Activated naive CD4-positive, alpha-beta T cell treated with anti-CD3 and anti-CD28 coated beads, Interleukin-2, amount 50 U/mL, for 24 hours (primary cell): Measurements from ENCODE around the gene PDE7B.

Experiments used
- H3K27ac Mint-ChIP-seq: one replicate; pipeline ENCODE4 v1.8.0; 2021; ENCODE audit warnings: mild to moderate bottlenecking, mixed read lengths
- H3K27me3 Mint-ChIP-seq: one replicate; pipeline ENCODE4 v1.8.0; 2021; ENCODE audit warnings: mixed read lengths
- H3K36me3 Mint-ChIP-seq: one replicate; pipeline ENCODE4 v1.8.0; 2021; ENCODE audit warnings: mixed read lengths
- H3K4me1 Mint-ChIP-seq: one replicate; pipeline ENCODE4 v1.8.0; 2021; ENCODE audit warnings: mixed read lengths
- H3K4me3 Mint-ChIP-seq: one replicate; pipeline ENCODE4 v1.8.0; 2021; ENCODE audit warnings: mild to moderate bottlenecking, mixed read lengths
- H3K9me3 Mint-ChIP-seq: one replicate; pipeline ENCODE4 v1.8.0; 2021; ENCODE audit warnings: mixed read lengths

The PDE7B gene

DNA sequence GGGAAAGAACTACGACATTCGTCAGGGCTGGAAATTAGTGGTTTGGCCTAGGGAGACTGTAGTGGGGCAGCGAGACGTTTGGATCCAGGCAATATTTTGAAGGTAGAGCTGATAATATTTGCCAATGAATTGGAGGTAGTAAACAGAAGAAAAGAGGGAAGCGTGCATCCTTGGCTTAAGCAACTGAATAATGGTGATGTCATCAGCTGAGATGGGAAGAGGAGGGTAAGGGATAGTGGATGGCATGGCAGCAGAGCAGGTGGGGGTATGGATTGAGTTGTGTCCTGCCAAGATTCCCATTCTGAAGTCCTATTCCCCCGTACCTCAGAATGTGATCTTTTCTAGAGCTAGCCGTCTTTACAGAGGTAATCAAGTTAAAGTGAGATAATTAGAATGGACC is 119.2 kb downstream of the PDE7B start:
- Mint-ChIP-seq H3K36me3 (no peaks in the 10 kb centered on the region), H3K27ac (no peak overlapping the region), H3K4me1 (no peaks in the 10 kb centered on the region), H3K4me3 (no peak overlapping the region), H3K27me3 (no peaks in the 10 kb centered on the region), H3K9me3 (peaks cover 6% of the 10 kb centered on the region)

DNA sequence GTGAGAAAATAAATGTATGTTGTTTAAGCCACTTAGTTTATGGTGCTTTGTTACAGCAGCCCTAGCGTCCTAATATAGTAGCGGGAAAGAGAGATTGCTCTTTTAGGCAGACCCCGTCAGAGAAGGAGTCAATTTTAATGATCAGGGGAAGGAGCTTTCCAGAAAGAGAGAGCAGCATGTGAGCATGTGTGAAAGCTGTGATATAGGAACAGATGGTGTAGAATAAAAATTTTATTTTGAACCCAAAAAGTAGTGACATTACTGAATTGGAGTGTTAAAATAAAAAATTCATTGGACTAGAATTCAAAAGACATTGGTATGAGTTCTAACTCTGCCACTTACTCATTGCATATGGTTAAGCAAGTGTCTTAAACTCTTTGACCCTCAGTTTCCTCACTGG is 119.8 kb downstream of the PDE7B start:
- no peak overlapping the region for H3K4me3 Mint-ChIP-seq
- H3K9me3 Mint-ChIP-seq = peaks cover 6% of the 10 kb centered on the region
- H3K27me3 Mint-ChIP-seq = no peaks in the 10 kb centered on the region
- no peak overlapping the region for H3K27ac Mint-ChIP-seq
- no peaks in the 10 kb centered on the region for H3K4me1 Mint-ChIP-seq
- H3K36me3 Mint-ChIP-seq = no peaks in the 10 kb centered on the region

DNA sequence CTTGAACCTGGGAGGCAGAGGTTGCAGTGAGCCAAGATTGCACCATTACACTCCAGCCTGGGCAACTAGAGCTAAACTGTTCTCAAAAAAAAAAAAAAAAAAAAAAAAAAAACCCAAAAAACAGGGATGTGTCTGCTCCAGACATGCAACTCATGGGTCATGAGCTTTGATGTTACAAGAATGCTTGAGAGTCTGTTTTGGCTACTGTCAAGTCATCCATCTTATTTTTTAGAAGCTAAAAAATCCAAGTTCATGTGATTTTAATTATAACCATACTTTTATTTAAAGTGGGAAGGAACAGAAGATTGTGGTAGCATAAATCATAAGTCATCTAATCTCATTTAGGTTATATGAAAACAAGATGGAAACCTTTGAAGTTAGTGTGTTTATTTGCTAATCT is 120.6 kb downstream of the PDE7B start:
- no peak overlapping the region for H3K27ac Mint-ChIP-seq
- no peaks in the 10 kb centered on the region for H3K36me3 Mint-ChIP-seq
- no peaks in the 10 kb centered on the region for H3K4me1 Mint-ChIP-seq
- no peak overlapping the region for H3K4me3 Mint-ChIP-seq
- H3K9me3 Mint-ChIP-seq = peaks cover 6% of the 10 kb centered on the region
- no peaks in the 10 kb centered on the region for H3K27me3 Mint-ChIP-seq

DNA sequence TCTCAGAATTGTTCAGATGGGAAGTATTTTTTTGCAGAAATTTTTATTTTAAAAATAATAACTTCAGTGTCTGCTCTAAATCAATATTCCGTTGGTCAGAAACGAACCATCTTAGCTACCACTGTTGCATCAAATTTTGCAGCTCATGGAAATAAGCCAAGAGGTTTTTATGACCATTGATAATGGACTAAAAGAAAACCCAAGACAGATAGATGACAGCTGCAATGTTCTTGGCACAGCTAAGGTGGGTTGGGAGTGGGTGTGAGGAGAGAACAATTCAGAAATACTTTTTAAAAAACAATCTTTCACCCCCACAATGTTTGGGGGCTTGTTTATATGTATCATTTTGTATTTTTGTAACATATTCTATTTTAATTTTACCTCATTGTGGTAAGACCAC is 121.1 kb downstream of the PDE7B start:
- no peaks in the 10 kb centered on the region for H3K4me1 Mint-ChIP-seq
- no peaks in the 10 kb centered on the region for H3K36me3 Mint-ChIP-seq
- H3K9me3 Mint-ChIP-seq = peaks cover 6% of the 10 kb centered on the region
- H3K27me3 Mint-ChIP-seq = no peaks in the 10 kb centered on the region
- H3K27ac Mint-ChIP-seq = no peak overlapping the region
- H3K4me3 Mint-ChIP-seq = no peak overlapping the region

DNA sequence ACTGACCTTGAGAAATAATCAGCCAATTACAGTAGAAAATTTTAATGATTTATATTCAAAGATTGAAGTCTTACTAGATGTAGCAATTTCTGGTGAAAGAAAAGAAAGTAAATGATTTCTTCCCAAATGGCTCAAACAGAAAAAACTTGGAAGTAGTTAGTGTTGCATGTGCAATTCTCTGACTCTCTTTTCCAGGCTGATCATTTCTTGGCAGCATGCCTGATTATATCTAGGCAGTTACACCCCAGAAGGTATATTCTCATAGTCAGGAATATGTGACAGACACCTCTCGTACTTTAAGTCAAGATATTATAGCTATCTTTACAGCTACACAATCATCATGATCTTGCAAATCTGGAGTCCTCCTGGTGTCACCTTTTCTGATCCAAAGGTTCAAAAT is 122.9 kb downstream of the PDE7B start:
- Mint-ChIP-seq H3K36me3 (no peaks in the 10 kb centered on the region), H3K4me3 (no peak overlapping the region), H3K27me3 (no peaks in the 10 kb centered on the region), H3K4me1 (no peaks in the 10 kb centered on the region), H3K27ac (no peak overlapping the region), H3K9me3 (peaks cover 6% of the 10 kb centered on the region)

DNA sequence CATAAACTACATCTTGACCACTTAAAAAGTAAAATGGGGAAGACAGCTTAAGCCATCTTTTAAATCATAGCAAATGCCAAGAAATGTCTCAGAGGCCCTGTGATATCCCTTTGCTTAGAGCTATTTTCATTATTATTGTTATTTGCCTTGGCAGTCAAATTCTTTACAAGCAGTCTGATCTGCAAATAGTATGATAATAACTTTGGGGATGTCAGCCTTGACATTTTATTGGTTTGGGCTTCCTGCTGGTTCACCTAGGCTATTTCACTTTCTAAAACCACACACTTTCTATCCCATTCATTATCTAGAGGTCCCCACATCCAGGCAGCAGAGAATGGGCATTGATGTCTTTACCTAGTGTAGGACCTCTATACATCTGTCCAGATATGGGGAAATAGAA is 125.1 kb downstream of the PDE7B start:
- Mint-ChIP-seq H3K4me1 (no peaks in the 10 kb centered on the region), H3K27me3 (no peaks in the 10 kb centered on the region), H3K27ac (no peak overlapping the region), H3K36me3 (no peaks in the 10 kb centered on the region), H3K4me3 (no peak overlapping the region), H3K9me3 (peaks cover 6% of the 10 kb centered on the region)

DNA sequence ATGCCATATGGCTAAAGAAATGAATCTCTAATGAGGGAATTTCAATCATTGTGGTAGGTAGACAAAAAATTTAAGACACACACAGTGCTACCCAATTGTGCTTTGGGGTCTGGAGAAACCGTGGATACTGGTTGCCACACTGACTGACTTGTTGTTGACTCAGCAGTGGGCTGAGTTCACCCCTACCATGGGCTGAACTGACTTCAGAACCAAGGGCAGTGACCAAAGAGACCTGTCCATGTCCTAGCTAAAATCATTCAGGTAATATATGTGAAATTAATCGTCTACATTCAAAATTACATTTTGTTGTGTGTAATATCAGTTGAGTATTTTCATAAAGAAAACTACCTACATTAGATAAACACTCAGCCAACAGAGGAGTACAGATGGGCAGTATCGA is 131.6 kb downstream of the PDE7B start:
- no peaks in the 10 kb centered on the region for H3K9me3 Mint-ChIP-seq
- H3K36me3 Mint-ChIP-seq = no peaks in the 10 kb centered on the region
- no peaks in the 10 kb centered on the region for H3K4me1 Mint-ChIP-seq
- H3K27me3 Mint-ChIP-seq = no peaks in the 10 kb centered on the region
- no peak overlapping the region for H3K27ac Mint-ChIP-seq
- H3K4me3 Mint-ChIP-seq = no peak overlapping the region

DNA sequence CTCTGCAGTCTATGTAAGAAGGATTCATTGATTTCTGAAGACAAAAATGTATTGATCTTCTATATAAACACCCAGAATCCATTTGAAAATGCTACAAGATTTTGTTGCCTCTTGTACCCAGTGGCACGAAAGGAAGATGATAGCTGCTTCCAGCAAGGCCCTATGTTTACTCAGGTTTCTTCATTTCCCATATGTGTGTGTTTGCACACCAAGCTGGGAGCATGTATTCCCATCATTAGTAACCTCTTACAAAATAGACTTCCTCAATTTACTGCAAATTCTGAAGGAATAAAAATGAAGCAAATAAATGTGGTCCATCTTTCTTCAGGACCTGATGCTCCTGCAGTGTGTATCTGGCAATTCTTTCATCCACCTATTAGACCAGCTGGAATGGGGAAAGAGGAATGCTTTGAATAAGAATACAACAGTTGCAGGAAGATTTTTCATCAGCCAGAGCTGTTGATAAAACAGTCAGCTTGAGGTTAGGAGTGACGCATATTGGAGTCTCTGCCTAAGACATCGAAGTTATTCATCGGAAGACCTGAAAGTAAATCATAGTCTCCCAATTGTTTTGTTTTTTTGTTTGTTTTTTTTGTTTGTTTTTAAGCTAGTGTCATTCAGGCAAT is 132.3 kb downstream of the PDE7B start:
- H3K9me3 Mint-ChIP-seq = no peaks in the 10 kb centered on the region
- H3K4me3 Mint-ChIP-seq = no peak overlapping the region
- H3K36me3 Mint-ChIP-seq = no peaks in the 10 kb centered on the region
- H3K27ac Mint-ChIP-seq = no peak overlapping the region
- no peaks in the 10 kb centered on the region for H3K4me1 Mint-ChIP-seq
- no peaks in the 10 kb centered on the region for H3K27me3 Mint-ChIP-seq

DNA sequence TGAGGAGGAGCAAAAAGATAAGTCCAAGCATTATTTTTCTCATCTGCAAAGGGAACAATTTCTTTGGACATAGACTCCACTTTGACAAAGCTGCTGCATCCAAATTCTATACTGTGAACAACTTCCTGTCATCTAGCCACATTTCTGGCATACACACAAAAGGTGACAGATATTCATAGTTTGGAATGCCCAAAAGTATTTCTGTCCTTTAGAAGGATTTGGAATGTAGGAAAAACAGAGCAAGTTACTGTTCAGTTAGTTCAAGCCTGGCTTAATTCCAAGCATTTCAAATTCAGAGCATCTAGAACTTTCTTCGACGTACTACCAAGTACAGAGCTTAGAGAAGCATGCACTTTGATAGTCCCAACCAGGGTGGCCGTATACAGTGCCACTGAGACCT is 134.0 kb downstream of the PDE7B start:
- no peaks in the 10 kb centered on the region for H3K4me1 Mint-ChIP-seq
- H3K9me3 Mint-ChIP-seq = no peaks in the 10 kb centered on the region
- H3K36me3 Mint-ChIP-seq = no peaks in the 10 kb centered on the region
- H3K27ac Mint-ChIP-seq = no peak overlapping the region
- no peak overlapping the region for H3K4me3 Mint-ChIP-seq
- no peaks in the 10 kb centered on the region for H3K27me3 Mint-ChIP-seq

DNA sequence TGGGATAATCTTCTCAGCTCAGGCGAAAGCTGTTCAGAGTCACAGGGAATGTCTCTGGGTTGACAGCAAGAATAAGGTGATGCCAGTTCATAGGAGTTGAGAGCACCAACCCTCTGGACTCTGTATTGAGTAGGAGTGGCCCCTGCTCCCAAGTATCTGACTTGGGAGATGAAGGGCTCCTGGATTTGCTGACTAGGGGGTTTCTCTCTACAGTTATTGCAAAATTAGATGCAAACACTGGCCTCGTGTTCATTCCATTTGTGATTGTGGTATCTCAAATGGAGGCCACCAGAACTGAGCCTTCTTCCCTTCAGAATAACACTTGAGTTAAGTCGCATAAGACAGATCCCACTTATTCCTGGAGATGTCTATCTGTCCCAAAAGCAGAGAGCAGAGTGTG is 135.7 kb downstream of the PDE7B start:
- Mint-ChIP-seq H3K9me3 (no peaks in the 10 kb centered on the region), H3K27me3 (no peaks in the 10 kb centered on the region), H3K4me1 (no peaks in the 10 kb centered on the region), H3K36me3 (no peaks in the 10 kb centered on the region), H3K27ac (peak overlapping the region; percentile 8), H3K4me3 (no peak overlapping the region)

DNA sequence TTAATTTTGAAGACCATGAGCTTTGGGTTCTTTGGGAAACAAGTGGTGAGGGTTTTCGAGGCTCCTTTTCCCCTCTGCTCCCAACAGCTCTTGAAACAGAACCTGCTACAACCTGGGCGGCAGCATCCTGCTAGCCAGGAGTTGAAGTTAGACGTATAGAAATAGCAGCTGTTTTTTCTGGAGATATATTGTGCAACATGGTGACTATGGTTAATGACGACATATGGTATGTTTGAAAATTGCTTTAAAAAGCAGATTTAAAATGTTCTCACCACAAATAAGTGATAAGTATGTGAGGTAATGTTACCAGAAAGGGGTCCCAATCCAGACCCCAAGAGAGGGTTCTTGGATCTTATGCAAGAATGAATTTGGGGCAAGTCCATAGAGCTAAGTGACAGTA is 138.9 kb downstream of the PDE7B start:
- no peak overlapping the region for H3K4me3 Mint-ChIP-seq
- H3K4me1 Mint-ChIP-seq = no peaks in the 10 kb centered on the region
- H3K27ac Mint-ChIP-seq = no peak overlapping the region
- no peaks in the 10 kb centered on the region for H3K27me3 Mint-ChIP-seq
- H3K9me3 Mint-ChIP-seq = no peaks in the 10 kb centered on the region
- H3K36me3 Mint-ChIP-seq = no peaks in the 10 kb centered on the region

DNA sequence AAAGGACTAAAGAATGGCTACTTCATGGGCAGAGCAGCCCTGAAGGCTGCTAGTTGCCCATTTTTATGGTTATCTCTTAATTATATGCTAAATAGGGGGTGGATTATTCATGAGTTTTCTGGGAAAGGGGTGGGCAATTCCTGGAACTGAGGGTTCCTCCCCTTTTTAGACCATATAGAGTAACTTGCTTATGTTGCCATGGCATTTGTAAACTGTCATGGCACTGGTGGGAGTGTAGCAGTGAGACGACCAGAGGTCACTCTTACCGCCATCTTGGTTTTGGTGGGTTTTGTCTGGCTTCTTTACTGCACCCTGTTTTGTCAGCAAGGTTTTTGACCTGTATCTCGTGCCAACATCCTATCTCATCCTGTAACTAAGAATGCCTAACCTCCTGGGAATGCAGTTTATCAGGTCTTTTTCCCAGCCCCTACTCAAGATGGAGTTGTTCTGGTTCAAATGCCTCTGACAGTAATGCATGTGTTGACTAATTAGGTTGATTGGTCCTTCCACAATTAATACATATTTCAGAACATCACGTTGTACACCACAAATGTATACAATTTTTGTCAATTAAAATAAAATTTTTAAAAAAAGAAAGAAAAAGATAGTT is 139.5 kb downstream of the PDE7B start:
- no peak overlapping the region for H3K27ac Mint-ChIP-seq
- no peaks in the 10 kb centered on the region for H3K36me3 Mint-ChIP-seq
- no peaks in the 10 kb centered on the region for H3K9me3 Mint-ChIP-seq
- no peaks in the 10 kb centered on the region for H3K27me3 Mint-ChIP-seq
- H3K4me3 Mint-ChIP-seq = no peak overlapping the region
- no peaks in the 10 kb centered on the region for H3K4me1 Mint-ChIP-seq

DNA sequence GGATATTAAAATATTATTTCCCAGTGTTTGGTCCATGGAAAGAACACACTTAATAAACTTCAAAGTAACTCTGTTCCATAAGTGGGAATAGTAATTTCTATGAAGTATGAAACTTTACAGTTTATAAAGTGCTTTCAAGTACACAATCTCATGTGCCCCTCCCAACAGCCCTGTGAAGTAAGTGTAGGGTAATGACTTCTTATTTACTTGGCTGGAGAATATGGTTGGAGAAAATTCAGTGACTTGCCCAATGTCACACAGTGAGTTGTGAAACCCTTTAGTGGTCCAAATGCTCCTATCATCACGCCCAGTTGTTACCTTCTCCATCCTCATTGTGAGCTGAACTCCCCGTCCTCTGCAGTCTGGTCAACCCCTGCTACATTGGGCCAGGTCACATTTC is 141.2 kb downstream of the PDE7B start:
- Mint-ChIP-seq H3K27ac (no peak overlapping the region), H3K4me3 (no peak overlapping the region), H3K9me3 (no peaks in the 10 kb centered on the region), H3K36me3 (no peaks in the 10 kb centered on the region), H3K4me1 (no peaks in the 10 kb centered on the region), H3K27me3 (peaks cover 1% of the 10 kb centered on the region)

DNA sequence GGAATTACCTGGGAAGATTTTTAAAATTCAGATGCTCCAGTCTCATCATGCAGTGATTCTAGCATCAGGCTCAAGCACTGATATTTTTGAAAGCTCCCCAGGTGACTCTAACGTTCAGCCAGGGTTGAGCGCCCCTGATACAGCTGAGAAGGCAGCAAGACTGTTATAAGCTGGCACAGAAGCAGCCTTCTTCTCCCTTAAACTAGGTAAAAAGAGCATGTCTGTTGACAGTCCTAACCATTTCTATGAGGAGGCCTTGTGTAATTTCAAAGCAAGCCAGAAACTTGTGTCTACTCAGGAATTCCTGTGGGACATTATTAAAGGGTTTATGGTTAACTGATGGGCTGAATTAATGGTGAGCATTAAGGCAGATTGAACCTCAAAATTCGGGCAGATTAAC is 141.9 kb downstream of the PDE7B start:
- Mint-ChIP-seq H3K4me3 (no peak overlapping the region), H3K36me3 (no peaks in the 10 kb centered on the region), H3K27me3 (peaks cover 1% of the 10 kb centered on the region), H3K27ac (no peak overlapping the region), H3K4me1 (no peaks in the 10 kb centered on the region), H3K9me3 (no peaks in the 10 kb centered on the region)

DNA sequence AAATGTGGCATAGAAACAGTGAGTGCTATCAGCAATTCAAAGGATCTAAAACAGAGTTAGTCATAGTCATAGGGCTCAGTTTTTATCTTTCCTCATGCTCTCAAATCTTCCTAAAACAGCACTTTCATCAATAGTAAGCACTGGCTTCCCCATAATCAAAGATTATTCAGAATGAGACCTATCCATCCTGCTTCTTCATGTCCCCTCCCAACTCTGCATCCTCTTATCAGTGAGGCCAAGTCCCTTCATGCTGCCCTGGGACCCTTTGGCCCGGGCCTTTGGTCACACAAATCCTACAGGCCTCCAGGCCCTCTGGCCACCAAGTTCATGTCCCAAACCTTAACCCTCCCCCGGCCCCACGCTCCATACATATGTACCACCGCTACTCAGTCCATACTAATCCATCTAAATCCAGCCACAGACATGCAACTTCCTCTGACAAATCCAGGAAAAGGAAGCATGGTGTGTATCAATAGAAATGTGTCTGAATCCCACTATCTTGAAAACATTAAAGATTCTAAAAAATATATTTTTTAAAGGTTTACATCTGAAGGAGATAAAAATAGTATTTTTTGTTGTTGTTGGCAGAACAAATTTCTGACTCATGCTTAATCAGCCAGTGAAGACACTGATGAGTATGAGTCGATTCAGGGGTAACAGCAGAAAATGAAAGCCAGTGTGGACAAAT is 143.5 kb downstream of the PDE7B start:
- Mint-ChIP-seq H3K36me3 (peaks cover 3% of the 10 kb centered on the region), H3K9me3 (no peaks in the 10 kb centered on the region), H3K27ac (no peak overlapping the region), H3K4me1 (no peaks in the 10 kb centered on the region), H3K4me3 (no peak overlapping the region), H3K27me3 (peaks cover 4% of the 10 kb centered on the region)

DNA sequence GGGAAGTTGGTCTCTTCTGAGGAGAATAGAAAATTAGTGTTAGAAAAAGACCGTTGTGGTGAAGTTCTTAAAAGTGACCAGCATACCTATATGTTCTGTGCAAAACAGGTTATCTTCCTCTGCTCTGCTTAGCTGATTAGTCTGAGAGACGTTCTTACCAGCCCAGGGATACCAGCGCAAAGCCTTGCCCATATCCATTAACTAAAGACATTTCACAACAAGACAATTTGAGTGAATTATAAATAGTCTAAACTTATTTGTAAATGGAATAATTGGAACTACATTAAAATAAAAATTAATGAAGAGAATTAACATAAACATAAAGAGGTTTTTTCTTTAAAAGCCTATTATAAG is 144.0 kb downstream of the PDE7B start:
- Mint-ChIP-seq H3K4me1 (no peaks in the 10 kb centered on the region), H3K4me3 (no peak overlapping the region), H3K27me3 (peaks cover 4% of the 10 kb centered on the region), H3K9me3 (no peaks in the 10 kb centered on the region), H3K36me3 (peaks cover 5% of the 10 kb centered on the region), H3K27ac (no peak overlapping the region)

DNA sequence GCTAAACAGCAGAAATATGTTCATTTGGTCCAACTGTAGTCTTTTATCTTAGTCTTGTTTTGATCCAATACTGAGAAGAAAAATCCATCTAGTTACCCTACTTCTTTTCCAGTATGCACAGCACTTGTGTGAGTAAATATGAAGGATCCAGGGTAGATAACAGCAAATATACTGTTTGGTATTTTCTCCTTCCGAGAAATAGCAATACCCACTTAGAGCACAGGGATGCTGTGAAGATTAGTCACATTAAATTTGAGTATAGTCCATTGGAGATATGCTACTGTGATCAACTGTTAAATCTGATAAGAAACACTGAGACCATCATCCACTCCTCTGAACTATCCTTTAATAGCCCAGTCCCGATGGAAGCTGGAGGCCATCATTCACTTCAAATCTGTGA is 145.2 kb downstream of the PDE7B start:
- Mint-ChIP-seq H3K27me3 (peaks cover 4% of the 10 kb centered on the region), H3K9me3 (no peaks in the 10 kb centered on the region), H3K4me1 (no peaks in the 10 kb centered on the region), H3K36me3 (peaks cover 5% of the 10 kb centered on the region), H3K4me3 (no peak overlapping the region), H3K27ac (no peak overlapping the region)
